Measurements from ENCODE around the gene NPLOC4. TPM values are rescaled to one million over a fixed set of nuclear protein-coding genes. Genes with fewer than 3 reads are reported as not detected.

The NPLOC4 gene
- polyA plus RNA-seq, 1 of the 3 experiments (the other 2 are of a cell fraction): 88.6 TPM

- no peak overlapping the region for H3K4me3 ChIP-seq (ENCODE audit: low read depth in 2 of 2, low read length in 1 of 2)
- no peak overlapping the region for H3K27ac ChIP-seq (ENCODE audit: low read depth in 2 of 2, low read length in 1 of 2)
- ChIA-PET POLR2A (no interaction called here), CTCF (interaction anchor here (1.0 to 3.3 kb wide), 4 partner anchors 13 to 109 kb away, joined by 3 to 24 read pairs (median 8); no protein-coding TSS in a partner anchor)
- H3K9me3 ChIP-seq: no peaks in the 10 kb centered on the region
- peaks cover 12% of the 10 kb centered on the region; the same call in 1 of the 2 replicates for H4K20me1 ChIP-seq (ENCODE audit: insufficient read depth)
- no peaks in the 10 kb centered on the region for H3K9me2 ChIP-seq
- H3K4me1 ChIP-seq (ENCODE audit: control insufficient read depth in 1 of 2, insufficient read depth in 2 of 2, low read depth in 1 of 2, low read length in 1 of 2): peaks cover 9 to 26% of the 10 kb centered on the region in 2 experiments; a peak in 2 of 4 replicates
- peaks cover 34 to 48% of the 10 kb centered on the region in 2 experiments for H3K36me3 ChIP-seq (replicated peaks in 1 of 2; ENCODE audit: control insufficient read depth in 1 of 2, insufficient read depth in 2 of 2, low read length in 1 of 2)
- H3K4me2 ChIP-seq: no peak overlapping the region
- WGBS (ENCODE audit: low lambda C conversion rate): 98% methylated on average over 3 of the region's 8 CpGs
- no peaks in the 10 kb centered on the region for H3K27me3 ChIP-seq (ENCODE audit: insufficient read depth)
- no peak overlapping the region for H2AFZ ChIP-seq (ENCODE audit: low read depth)
- peaks cover 41% of the 10 kb centered on the region for H3K79me2 ChIP-seq (ENCODE audit: insufficient read depth)
- peaks cover 23% of the 10 kb centered on the region for H3F3A ChIP-seq (replicated peaks; ENCODE audit: insufficient read depth)
- no peak overlapping the region for H3K9ac ChIP-seq
- no peak for DNase-seq
- TF ChIP-seq RAD21 (IDR thresholded peaks at IDR 0.05; ENCODE audit: low read length): no peak
- TF ChIP-seq RXRA (IDR thresholded peaks at IDR 0.05; ENCODE audit: borderline replicate concordance, low read depth): no peak
- TF ChIP-seq TEAD4 (IDR thresholded peaks at IDR 0.05; ENCODE audit: borderline replicate concordance, insufficient read depth): no peak
- no peak for TF ChIP-seq NFIC (IDR thresholded peaks at IDR 0.05; ENCODE audit: borderline replicate concordance)
- no peak for TF ChIP-seq CHD2 (IDR thresholded peaks at IDR 0.05; ENCODE audit: low read length, partially characterized antibody)
- no peak for TF ChIP-seq SIN3A (IDR thresholded peaks at IDR 0.05; ENCODE audit: borderline replicate concordance, low read depth, low read length)
- no peak for TF ChIP-seq MXI1 (IDR thresholded peaks at IDR 0.05; ENCODE audit: low read depth, low read length)
- TF ChIP-seq FOSL2 (IDR thresholded peaks at IDR 0.05; ENCODE audit: borderline replicate concordance, low read depth): no peak
- no peak for TF ChIP-seq FOXJ3 (CRISPR knock-in tag; IDR thresholded peaks at IDR 0.05)
- TF ChIP-seq PBX3 (IDR thresholded peaks at IDR 0.05): no peak
- TF ChIP-seq TCF12 (IDR thresholded peaks at IDR 0.05): no peak
- TF ChIP-seq ZBTB33 (IDR thresholded peaks at IDR 0.05; ENCODE audit: borderline replicate concordance, low read depth): no peak
- TF ChIP-seq REST (IDR thresholded peaks at IDR 0.05; ENCODE audit: low read depth, low read length): no peak
- no peak for TF ChIP-seq EZH2phosphoT487 (IDR thresholded peaks at IDR 0.05; ENCODE audit: borderline replicate concordance, low read depth)
- no peak for TF ChIP-seq NRF1 (IDR thresholded peaks at IDR 0.05; ENCODE audit: low read depth, low read length)
These were observed 87.1 kb downstream of the NPLOC4 start for GRCh38 chr17:81549826-81550225.

Data from SK-N-SH (cell line).